GM18519 (cell line): ENCODE data around the gene LRIT3.

ENCODE experiments used
- ATAC-seq: cut with Tn5 transposase; IDR thresholded peaks from one replicate; pipeline ENCODE4 v1.9.1; 2021; ENCODE audit warnings: mild to moderate bottlenecking, moderate library complexity; ENCODE audit not compliant: unreplicated experiment, low FRiP score

The LRIT3 gene

DNA sequence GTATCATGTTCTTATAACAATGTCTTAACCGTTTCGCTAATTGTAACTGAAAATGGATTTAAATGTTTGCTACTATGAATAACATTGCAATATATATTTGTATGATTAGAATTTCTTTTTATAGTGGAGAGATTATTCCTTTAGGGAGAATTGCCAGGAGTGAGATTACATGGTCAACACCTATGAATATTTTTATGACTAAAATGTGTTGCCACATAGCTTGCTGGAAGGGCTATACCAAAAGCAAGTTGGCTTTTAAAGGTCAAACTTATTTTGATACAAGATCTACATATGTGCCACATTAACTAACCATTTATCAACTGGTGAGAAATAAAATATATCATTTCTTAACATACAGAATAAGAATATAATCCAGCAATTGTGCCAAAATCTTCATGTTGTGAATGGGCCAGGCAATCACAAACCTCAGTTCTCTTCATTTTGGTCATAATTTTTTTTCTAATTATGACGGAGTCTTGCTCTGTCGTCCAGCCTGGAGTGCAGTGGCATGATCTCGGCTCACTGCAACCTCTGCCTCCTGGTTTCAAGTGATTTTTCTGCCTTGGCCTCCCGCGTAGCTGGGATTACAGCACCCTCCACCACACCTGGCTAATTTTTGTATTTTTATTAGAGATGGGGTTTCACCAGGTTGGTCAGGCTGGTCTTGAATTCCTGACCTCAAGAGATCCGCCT is 54.8 kb downstream of the LRIT3 start:
- no peak for ATAC-seq

DNA sequence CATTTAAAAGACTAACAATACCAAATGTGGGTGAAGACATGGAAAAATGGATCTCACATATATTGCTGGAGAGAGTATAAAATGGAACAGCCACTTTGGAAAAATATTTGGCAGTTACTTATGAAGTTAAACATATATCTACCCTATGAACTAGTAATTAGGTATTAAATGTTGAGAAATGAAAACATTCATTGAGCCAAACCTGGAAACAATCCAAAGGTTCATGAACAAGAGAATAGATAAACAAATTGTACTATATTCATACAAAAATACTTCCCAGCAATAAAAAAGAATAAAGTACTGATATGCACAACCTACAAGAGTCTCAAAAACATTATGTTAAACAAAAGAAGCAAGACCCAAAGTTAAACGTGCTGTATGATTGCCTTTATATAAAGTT is 60.8 kb downstream of the LRIT3 start:
- ATAC-seq: no peak

DNA sequence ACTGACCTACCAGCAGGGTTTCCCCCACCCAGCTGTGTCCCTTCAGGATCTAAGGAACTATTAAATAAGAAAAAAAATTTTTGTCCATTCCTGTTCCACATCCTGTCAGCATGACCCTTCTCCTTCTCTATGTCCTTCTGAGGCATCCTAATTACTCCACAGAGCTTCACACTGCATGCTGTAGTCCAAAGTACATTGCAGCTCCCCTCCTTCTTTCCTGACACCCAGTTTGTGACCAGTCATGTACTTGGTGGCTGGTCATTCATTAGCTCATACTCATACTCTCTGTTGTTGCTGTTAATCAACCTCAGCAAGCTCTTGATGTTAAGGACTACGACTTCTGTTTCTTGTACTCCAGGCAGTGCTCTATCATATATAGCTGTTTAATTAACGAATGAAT is 62.3 kb downstream of the LRIT3 start:
- no peak for ATAC-seq

DNA sequence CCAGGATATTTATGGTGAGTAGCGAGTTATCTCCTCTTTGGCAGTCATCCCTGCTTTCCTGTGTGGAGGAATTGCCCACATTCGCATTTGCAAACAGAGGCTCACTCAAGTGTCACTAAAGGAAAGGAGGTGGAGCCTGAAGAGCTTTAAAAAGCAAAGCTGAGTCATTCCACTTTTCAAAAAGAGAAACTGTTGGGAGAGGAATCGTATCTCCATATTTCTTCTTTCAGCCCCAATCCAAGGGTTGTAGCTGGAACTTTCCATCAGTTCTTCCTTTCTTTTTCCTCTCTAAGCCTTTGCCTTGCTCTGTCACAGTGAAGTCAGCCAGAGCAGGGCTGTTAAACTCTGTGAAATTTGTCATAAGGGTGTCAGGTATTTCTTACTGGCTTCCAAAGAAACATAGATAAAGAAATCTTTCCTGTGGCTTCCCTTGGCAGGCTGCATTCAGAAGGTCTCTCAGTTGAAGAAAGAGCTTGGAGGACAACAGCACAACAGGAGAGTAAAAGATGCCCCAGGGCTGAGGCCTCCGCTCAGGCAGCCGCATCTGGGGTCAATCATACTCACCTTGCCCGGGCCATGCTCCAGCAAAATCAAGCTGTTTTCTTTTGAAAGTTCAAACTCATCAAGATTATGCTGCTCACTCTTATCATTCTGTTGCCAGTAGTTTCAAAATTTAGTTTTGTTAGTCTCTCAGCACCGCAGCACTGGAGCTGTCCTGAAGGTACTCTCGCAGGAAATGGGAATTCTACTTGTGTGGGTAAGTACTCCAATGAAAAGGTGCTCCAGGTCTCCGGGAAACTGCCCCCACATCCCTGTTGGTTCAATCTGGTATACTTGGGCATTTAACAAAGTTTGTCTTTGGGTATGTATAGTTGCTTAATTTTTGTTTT is 65.0 kb downstream of the LRIT3 start, which contains the start of gene EGF:
EGF (plus strand) TSS at position 178 of the 890 bp plus-strand sequence; CDS start at position 631, 453 bp downstream.
- ATAC-seq: no peak

DNA sequence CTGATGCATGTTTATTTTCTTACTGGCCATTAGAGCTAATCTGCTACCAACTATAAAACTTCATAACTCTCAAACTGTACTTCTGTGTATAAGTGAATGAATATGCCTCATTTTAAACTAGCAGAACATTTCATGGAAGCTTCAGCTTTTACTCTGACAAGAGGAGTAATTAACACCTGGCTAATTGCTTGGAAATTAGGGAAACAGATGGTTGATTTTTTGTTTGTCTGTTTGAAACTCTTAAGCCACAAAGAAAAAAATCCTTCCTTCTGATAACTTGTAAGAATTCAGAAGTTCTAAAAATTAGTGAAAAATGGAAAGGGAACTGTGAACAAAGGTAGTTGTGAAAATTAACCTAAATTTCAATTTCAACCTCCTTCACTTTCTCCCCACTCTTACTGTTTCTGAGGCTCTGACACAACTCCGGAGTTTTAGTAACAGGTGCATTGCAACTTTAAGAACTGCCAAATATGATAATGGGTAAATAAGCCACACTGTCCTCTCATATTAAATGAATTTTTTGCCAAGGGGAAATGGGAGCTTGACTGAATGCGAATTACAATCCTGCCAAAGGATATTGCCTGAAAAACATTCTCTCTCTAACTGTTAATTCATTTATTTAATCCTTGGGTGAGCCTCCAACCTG is 65.8 kb downstream of the LRIT3 start:
- no peak for ATAC-seq

DNA sequence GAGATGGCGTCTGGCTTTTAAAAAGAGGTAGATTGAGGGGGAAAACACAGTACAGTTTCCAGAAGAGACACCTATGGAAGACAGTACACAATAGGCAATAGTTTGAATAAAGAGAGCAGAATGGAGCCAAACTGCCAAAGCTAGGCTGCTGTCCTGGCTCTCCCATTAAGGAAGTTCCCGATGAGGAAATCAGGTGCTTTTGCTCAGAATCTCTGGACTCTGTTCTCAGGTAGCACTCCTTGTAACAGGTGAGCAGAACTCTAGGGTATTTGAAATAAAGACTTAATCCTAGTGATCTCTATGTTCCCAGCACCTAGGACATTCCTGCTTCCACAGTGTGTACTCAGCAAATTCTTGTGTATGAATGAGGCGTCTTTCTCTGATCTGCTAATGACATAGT is 66.4 kb downstream of the LRIT3 start:
- no peak for ATAC-seq

DNA sequence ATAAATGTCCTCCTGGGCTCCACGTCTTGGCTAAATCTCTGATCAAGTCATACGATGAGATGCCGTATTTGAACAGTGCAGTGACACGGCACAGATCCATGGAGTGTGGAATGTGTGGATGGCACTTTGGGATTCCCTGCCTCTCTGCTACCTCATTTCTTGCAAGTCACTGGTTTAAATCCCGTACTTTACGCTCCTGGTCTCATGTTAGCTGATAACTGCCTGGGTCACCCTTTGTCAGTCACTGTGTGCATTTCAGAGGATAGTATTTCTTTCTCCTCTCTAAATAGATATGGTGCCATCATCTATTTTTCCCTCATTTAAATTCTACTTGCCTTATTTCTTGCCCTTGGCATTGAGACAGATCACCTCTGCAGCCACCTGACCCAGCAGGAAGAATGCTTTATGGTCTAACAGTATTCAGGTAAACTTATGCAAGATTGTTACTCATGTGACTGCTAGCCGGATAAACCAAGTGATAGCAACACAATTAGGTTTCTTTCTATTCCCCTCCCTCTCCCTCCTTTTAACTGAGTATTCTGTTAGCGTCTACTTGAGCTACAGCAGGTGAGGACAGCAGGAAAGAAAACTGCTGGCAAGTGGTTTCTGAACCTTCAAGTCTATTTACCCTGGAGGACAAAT is 67.6 kb downstream of the LRIT3 start:
- no peak for ATAC-seq

DNA sequence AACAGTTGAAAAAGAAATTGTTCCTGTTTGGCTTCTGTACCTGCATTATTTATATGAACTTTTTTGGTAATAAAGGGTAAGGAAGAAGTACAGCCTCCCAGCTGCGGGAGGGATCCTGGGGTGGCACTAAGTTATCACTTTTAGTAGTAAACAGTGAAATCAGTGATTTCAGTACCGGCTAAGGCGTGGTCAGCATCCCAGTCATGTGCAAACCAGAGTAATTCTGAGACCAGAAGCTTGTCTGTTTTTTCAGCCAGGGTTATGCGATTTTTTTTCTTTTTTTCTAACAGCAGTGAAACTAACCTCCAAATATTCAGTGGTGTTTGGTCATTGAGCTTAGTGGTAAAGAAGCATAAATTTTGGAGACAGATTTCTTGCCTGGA is 68.1 kb downstream of the LRIT3 start:
- no peak for ATAC-seq

DNA sequence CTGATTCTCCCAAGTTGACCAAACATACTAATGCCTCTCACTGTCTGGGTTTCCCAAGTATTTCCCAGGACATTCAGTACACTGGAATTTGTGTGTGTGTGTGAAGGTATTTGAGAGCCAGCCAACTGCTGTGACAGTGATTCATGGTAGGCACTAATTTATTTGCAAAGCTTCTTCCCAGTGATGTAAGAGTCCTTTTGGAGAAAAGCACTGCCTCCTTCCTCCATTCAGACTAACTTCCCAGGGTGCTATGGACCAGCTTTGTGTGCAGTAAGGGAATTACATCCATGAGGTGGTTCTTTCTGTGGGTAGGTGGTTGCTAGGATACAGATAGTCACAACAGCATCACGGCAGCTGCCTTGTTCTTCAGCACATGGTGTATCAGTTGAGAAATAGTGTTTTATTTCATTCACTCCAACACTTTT is 73.5 kb downstream of the LRIT3 start:
- no peak for ATAC-seq
